Limb (tissue), 2 donors: ENCODE measurements around the gene SNX12.
"Not testable (repeated sequence)": the region's sequence is repeated elsewhere in the genome, so short reads cannot be mapped to it uniquely, and the experiment has no call there.

Source experiments
- DNase-seq, 2 donors: peaks; one replicate each; pipeline ENCODE4 v3.0.0-alpha.2; 2016; ENCODE audit errors: extremely low spot score in 2 of 2

The SNX12 gene

DNA sequence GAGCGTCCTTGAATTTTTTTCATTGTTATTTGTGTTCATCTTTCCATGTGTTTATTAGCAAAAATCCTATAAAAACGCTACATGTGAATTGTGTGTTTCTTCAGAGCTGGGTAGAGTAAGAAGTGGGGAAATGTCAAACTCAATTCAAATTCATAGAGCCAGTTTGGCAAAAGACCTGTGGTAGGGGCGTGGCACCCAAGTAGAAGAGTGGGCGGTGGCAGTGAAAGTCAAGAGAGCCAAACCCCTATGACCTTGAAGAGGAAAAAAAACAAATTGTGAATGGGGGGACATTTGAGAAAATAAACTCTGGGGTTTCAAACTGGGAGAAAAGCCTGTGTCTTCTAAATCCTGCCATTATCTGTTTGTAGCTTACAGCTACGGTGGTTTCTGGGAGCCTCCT is 23.1 kb upstream of the SNX12 start:
- DNase-seq, result no peak

DNA sequence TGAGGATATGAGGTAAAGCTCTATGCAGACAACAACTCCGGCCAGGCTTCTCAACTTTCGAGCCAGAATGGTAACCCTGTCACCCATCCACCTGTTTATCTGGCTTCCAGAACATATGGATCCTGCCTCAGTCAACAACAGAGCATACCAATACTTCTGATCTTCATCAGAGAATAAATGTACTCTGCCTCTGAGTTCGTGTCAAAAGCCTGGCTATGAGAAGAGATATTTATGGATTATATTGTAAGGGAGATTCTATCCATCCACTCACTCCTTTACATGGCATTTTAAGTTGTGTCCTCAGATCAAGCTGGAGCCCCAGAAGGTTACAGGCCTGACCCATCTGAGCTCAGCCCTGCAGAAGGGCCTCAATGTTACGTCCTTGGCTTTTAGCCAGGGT is 17.8 kb upstream of the SNX12 start:
- no peak for DNase-seq

DNA sequence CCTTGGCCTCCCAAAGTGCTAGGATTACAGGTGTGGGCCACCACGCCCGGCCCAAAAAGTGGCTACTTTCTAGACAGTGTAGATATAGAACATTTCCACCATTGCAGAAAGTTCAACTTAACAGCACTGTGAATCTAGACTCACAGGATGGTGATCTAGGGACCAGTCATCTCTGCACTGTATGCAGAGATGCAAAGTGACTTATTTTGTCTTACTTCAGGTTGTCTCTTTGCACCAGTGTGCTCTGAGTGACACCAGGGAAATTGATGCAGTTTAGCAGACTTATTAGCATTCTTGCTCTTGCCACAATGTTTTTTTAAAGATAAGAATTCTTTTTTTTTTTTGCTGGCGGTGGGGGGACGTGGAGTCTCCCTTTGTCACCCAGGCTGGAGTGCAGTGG is 14.7 kb upstream of the SNX12 start:
- no peak for DNase-seq

DNA sequence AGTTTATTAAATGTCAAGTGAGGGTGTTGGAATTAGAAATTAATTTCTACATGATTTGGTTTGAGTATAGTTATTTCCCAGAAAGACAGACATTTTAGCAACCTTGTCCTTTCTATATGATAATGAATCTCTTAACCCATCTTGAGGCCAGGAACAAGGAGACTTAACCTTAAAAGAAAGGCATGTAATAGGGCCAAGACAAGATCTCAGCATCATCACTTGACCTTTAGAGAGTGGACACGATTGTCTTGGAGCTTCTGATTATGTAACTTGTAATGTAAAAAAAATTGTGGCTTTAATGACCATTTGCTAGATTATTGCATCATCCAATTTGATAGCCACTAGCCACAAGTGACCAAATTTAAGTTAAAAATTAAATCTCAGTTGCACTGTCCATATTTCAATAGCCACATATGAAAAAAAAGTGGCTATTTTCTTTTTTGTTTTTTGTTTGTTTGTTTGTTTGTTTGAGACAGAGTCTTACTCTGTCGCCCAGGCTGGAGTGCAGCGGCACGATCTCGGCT is 14.1 kb upstream of the SNX12 start:
- DNase-seq, result no peak

DNA sequence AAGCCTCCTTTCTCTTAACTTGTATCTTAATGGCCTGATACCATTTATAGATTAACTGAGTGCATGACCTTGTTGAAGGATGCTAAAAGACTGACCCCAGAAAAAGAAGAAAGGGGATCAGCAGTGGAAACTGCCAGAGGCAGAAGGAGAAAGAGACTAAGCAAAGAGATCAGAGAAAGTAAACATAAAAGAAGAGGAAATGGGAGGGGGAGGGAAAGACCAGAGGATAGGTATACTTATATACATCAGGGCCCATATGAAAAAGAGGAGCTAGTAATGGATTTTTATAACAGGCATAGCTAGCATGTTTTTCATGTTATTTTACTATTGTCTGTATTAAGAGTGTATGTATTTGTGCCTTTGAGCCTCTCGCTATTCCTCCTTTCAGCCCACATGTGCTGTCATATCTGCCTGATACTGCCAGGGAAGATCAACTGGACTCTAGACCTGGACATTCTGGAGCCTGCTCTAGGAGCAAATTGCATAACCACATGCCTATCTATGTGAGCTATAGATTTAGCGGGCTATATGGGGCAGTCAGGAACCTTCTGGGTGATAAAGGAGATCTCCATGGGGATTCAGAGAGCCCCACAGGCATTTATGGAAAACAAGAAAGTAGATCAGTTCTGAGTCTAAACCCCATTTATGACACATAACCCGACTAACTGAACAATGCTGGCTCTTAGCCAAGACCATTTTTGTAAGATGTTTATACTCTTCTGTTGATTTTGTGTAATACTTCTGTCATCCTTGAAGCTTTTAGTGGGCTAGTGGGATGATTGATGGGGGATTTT is 13.4 kb upstream of the SNX12 start:
- DNase-seq, result no peak

DNA sequence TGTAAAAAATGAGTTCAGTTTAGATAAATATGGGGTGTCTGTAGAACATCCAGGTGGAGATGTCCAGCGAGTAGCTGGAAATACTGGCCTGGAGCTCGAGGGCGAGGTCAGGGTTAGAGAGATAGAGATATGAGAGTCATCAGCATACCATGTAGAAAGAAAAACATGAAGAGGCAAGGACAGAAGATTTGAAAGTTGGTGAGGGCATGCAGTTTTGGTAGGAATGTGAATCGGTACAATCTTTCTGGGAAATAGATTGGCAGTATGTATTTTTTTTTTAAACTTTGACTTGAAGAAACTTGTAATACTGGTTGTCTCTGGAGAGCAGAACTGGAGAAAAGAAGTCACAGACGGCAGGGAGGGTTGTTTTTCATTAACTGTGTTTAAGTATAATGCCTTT is 2.4 kb upstream of the SNX12 start:
- DNase-seq, result no peak

DNA sequence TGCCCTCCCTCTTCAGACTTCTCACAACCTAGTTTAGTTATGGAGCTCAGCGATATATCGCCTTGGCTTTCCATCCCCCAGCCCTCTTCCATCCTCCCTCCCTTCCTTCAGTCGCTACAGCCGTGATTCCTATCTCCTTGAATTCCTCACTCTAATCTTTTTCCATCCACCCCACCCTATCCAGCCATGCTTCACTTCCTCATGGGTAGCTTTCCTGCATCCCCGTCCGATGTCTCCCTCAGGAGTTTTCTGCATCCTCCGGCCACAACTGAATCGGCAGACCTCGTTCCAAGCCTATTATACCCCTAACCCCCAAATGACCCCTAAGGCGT is 456 bp downstream of the SNX12 start:
- DNase-seq, result no peak

DNA sequence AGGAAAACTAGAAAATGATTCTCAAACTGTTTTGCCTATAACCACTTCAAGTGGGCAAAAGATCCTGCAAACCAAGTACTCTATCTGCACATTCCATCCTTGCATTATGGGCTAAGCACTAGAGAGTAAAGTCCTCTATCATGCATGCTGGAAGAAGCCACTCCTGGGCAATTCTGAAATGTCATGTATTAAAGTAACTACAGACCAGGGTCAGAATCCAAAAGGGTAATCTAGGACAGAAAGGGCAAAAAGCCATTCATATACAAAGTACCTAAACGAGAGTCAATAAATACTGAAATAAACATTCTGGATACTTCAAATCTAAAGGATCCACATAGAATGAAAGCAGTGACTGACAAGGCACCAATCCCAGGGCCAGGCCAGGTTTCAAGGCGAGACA is 1.0 kb downstream of the SNX12 start:
- no peak for DNase-seq

DNA sequence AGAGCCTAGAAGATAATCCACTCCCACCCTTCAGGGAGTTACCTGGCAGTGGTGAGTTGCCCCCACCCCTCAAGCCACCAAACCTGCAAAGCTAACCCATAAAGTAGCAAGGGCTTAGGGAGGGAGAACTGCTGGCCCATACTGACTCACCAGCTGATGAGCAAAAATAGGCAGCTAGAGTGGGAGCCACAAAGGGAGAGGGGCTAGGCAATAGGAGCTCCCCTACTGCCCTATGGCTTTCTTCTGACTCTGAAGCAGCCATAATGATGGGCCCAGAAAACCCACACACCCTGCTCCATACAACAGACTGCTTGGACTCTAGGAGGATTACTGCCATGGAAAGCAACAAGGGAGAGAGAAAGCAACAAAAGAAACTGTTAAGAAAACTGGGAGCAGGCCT is 8.0 kb downstream of the SNX12 start:
- DNase-seq, result no peak

DNA sequence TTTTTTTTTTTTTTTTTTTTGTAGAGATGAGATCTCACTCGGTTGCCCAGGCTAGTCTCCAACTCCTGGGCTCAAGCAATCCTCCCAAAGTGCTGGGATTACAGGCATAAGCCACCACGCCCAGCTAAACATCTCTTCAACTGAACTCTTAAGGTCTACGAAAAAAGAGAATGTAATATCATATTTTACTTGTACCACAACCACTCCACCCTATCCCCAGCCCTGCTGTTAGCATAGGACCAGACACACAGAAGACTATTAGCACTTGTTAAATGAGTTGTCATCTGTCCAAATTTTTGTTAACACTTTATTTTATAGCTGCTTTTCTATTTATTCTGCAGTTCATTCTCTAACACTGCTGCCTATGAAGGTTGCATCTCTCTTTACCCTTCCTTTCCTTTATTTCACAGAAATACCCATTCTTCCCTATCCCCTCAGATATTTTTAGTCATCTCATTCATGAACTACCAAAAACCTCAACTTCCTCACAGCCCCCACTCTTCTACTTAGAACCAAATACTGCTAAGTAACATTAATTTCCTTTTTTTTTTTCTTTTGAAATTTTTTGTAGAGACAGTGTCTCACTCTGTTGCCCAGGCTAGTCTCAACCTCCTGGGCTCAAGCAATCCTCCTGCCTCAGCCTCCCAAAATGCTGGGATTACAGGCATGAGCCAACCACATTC is 10.1 kb downstream of the SNX12 start:
- no peak for DNase-seq

DNA sequence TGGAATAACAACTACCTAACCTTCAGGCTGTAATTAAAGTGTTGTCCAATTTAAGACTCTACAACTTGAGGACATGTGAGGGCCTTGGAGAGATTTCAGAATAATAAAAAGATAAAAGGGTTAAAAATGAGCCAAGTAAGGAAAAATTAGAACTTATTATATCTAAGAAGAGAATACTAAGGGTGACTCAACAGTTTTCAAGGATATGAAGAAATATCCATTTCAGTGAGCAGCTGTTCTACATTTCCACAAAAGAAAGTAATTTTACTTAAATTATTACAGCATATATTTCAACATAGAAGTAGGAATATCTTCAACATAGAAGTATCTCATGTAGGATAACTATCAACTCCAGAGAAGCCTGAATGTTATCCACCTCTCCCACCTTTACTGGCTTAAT is 11.3 kb downstream of the SNX12 start:
- DNase-seq, result no peak

DNA sequence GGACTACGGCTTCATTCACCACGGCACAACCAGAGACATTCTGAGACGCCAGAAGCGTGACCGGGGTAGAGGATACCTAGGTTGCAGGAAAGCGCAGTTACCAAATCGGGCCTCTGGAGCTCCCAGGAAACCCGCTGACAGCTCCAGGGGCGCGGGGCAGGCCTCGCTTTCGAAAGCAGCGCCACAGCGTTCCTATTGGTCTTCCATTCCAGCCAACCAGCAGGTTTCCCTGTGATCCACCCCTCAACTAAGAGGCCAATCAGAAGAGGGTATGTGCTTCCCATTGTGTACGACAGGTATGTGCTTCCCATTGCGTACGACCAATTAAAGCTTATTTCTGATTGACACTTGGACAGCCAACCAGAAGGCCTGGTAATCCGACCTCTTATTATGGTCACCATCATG is 14.9 kb downstream of the SNX12 start:
- peak; percentile 1 to 36 for DNase-seq

DNA sequence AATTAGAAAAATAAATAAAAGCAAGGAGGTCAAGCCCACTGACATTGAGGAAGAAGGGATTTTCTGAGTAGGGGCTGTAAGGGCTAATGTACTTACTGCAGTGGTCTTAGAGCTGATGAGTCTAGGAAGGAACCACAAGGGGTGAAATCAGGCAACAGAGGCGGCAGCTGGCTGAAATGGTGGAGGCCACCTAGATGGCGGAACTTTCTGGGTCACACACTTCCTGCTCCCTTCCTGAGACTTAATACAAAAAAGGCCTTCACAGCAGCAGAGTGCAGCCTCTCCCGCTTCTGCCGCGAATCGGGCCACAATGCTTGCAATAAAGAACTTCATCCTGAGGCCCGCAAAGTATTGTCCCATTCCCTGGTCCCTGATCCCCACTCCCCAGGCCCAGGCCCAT is 15.4 kb downstream of the SNX12 start:
- no peak for DNase-seq

DNA sequence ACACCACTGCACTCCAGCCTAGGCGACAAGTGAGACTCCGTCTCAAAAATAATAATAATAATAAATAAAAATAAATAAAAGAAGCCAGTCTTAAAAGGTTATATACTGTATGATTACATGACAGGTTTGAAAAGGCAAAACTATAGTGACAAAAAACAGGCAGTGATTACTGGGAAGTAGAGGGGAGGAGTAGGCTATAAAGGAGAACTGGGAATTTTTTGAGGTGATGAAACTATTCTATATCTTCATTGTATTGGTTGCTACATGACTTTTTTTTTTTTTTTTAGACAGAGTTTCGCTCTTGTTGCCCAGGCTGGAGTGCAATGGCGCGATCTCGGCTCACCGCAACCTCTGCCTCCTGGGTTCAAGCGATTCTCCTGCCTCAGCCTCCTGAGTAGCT is 20.2 kb downstream of the SNX12 start:
- DNase-seq, result not testable (repeated sequence)

DNA sequence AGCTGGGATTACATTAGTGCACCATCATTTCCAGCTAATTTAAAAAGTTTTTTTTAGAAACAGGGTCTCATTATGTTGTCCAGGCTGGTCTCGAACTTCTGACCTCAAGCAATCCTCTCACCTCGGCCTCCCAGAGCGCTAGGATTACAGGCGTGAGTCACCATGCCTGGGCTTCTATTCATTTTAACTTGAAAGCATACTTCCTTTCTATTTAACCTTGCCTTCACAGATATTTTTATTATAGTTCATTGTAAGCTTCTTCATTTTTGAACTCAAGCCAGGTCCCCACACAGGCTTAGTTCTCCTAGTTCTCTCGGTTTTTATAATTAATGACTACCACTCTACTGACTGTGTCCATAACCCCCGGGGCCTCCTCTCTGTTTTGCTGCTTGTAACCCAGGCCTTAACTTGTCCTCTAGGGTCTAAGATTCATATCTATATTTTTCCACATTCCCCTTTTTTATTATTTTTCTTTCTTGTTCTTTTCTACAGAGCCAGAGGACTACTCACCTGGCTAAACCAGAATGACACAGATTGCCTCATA is 50.7 kb downstream of the SNX12 start:
- DNase-seq, result no peak
